NK-92 (cell line): ENCODE data around the gene FHOD3.

Source experiments
- DNase-seq: peaks from one replicate; lab custom pipeline; 2025; ENCODE audit not compliant: unreplicated experiment; lab: John Stamatoyannopoulos, UW

Gene FHOD3

GRCh38 chr18:36580266-36580665 lies 282.8 kb downstream of the FHOD3 start:
- DNase-seq: no peak

GRCh38 chr18:36580874-36581750 lies 283.6 kb downstream of the FHOD3 start:
- no peak for DNase-seq

- DNase-seq: no peak
Observed at GRCh38 chr18:36582988-36583745, 285.7 kb downstream of the FHOD3 start.

GRCh38 chr18:36589857-36590543 lies 292.5 kb downstream of the FHOD3 start:
- DNase-seq: no peak

- no peak for DNase-seq
Observed at GRCh38 chr18:36590621-36591580, 293.4 kb downstream of the FHOD3 start.

- DNase-seq: no peak
Observed at GRCh38 chr18:36592282-36592681, 294.8 kb downstream of the FHOD3 start.

- no peak for DNase-seq
Observed at GRCh38 chr18:36593001-36593400, 295.5 kb downstream of the FHOD3 start.

GRCh38 chr18:36593641-36594040 lies 296.1 kb downstream of the FHOD3 start:
- no peak for DNase-seq

GRCh38 chr18:36594621-36595020 lies 297.1 kb downstream of the FHOD3 start:
- no peak for DNase-seq

- no peak for DNase-seq
Observed at GRCh38 chr18:36595046-36595817, 297.7 kb downstream of the FHOD3 start.

- DNase-seq: no peak
Observed at GRCh38 chr18:36595818-36596215, 298.3 kb downstream of the FHOD3 start.

- no peak for DNase-seq
Observed at GRCh38 chr18:36597636-36598035, 300.1 kb downstream of the FHOD3 start.

- DNase-seq: no peak
Observed at GRCh38 chr18:36600548-36600947, 303.0 kb downstream of the FHOD3 start.

- no peak for DNase-seq
Observed at GRCh38 chr18:36601316-36601715, 303.8 kb downstream of the FHOD3 start.

- DNase-seq: no peak
Observed at GRCh38 chr18:36602071-36602470, 304.6 kb downstream of the FHOD3 start.

- DNase-seq: no peak
Observed at GRCh38 chr18:36602620-36603019, 305.1 kb downstream of the FHOD3 start.

GRCh38 chr18:36608107-36608506 lies 310.6 kb downstream of the FHOD3 start:
- DNase-seq: no peak

- DNase-seq: no peak
Observed at GRCh38 chr18:36610258-36610657, 312.7 kb downstream of the FHOD3 start.

GRCh38 chr18:36610661-36611060 lies 313.1 kb downstream of the FHOD3 start:
- DNase-seq: no peak

- DNase-seq: no peak
Observed at GRCh38 chr18:36613069-36613468, 315.6 kb downstream of the FHOD3 start.
